GM18907 (cell line): Measurements from ENCODE around the gene TCF12.
"Not testable (repeated sequence)": the region's sequence is repeated elsewhere in the genome, so short reads cannot be mapped to it uniquely, and the experiment has no call there.

Source experiments
- ATAC-seq: cut with Tn5 transposase; IDR thresholded peaks from one replicate; pipeline ENCODE4 v1.9.1; 2021; ENCODE audit warnings: mild to moderate bottlenecking, moderate library complexity; ENCODE audit not compliant: unreplicated experiment

Gene TCF12

DNA sequence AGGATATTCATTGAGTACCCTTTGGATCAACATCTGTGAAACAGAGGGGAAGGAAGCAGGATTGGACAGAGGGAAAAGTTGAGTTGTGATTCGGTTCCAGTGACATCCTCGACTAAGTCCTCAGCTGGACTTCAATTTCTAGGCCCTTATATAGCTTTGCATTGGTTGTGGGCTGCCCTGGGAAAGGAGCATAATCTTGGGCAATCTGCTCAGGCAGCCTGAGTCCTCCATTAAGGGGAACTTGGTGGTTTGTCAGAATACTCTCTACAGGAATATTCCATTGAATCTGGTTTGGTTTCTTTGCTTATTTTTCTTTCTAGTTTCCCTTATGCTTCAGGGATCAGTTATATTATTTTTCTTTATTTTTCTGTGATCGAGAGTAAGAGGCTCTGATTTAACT is 94.1 kb downstream of the TCF12 start:
- ATAC-seq, result no peak

DNA sequence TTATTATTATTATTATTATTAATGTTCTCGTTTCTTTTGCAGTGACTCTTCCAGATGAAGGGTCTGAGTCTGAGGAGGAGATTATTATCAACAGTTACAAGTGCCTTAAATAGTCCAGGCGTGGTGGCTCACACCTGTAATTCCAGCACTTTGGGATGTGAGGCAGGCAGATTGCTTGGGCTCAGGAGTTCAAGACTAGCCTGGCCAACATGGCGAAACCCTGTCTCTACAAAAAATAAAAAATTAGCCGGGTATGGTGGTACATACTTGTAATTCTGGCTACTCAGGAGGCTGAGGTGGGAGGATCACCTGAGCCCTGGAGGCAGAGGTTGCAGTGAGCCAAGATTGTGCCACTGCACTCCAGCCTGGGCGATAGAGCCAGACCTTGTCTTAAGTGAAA is 96.5 kb downstream of the TCF12 start:
- not testable (repeated sequence) for ATAC-seq

DNA sequence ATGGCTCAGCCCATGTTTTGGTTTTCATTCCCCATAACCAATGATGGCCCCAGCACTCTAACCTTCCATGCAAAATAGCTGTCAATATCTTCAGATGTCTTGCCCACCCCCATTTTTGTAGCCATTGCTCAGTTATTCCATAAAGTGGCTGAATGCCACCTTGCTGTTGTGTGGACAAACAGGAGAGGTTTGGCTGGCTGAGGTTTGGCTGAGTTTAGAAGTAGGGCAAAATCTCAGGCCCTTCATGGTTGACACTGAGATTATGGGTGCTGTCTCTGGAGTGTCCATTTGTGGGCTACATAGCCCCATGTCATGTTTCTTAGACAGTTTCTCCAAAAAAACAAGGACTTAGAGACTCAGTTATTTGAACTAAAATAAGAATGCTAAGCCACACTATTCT is 96.9 kb downstream of the TCF12 start:
- ATAC-seq, result no peak

DNA sequence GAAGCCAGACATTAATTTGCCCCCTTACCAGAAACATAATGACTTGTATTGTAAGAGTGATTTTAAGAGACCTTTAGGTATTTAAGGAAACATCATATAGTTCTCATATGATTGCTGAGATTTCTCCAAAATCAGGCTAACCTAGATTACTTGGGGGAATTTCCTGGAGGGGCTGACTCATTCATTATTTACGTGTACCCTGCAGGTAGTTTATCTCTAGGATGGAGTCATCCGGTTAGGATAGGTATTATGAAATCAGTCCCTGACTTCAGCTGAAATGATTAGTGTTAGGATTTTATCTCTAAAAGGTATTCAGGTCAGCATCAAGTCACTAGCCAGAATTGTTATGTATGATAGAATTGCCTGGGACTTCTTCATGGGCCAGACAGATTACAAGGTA is 97.5 kb downstream of the TCF12 start:
- ATAC-seq, result no peak

DNA sequence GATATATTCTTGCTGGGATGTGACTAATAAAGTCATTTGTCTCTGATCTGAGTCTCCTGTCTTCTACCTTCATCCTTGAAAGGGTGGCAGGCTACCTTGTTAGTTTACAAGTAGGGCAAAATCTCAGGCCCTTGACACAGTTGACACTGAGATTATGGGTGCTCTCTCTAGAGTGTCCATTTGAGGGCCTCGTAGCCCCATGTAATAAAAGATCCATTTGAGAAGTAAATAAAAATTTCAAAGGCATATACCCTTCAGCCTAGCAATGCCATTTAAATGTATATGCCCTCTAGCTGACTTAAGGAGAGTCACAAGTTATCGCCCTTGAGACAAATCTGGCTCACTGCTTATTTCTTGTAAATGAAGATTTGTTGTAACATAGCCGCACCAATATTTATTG is 98.6 kb downstream of the TCF12 start:
- no peak for ATAC-seq

DNA sequence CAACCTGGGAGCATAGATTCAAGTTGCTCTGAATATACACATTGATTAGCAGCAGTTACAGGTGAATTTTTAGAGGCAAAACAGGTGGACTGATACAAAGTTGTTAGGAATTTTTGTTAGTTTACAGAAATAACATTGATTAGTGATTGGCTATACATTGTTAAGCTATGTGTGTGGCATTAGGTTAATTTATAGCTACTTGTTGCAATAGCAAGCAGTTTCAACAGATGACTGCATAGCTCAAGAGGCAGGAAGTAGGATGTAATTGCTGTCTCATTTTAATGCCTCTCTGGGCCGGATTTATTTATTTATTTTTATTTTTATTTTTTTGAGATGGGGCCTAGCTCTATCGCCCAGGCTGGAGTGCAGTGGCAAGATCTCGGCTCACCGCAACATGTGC is 99.7 kb downstream of the TCF12 start:
- no peak for ATAC-seq

DNA sequence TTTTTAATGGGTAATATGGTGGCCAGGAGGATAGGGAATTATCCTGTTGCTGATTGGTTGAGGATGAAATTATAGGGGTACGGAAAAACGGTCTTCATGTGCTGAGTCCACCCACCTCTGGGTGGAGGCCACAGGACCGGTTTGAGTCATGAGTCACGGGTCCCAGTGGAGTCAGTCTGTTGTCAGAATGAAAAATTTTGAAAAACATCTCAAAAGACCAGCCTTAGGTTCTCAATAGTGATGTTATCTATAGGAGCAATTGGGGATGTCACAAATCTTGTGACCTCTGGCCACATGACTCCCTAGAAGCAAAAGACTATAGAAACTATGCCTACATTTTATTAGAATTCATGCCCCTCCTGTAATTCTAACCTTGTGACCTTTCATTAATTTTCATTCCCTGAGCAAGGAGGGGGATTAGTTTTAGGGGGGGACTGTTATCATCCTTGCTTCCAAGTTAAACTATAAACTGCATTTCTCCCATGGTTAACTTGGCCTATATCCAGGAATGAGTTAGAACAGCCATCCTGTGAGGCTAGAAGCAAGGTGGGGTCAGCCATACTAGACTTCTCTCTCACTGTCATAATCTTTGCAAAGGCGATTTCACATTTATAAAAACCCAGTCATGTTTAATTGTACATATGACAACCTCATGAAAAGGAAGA is 101.2 kb downstream of the TCF12 start:
- ATAC-seq, result no peak

DNA sequence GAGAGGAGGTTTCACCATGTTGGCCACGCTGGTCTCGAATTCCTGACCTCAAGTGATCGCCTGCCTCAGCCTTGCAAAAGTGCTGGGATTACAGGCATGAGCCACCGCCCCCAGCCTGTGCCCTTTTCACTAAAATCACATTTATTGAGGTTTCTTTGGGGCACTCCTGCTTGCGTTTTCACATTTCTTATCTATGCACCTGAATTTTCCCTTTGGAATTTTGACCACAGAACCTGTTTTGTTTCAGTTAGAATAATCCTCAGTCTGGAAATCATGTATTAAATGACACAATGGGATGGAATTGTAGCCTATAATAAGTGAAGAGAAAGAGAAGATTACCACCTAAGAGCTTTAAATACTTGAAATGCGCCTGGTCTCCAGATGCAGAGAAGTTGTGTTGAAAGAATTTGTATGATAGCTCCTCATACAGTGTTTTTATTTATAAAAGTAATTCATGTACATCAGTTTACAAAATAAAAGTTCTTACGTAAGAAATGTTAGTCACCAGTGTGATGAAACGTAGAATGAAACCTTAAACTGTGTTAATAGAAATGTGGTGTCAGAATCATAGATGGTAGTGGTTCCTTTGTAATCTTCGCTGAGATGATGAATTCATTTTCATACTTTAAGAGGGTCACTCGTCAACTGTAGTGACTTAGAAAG is 107.0 kb downstream of the TCF12 start:
- no peak for ATAC-seq

DNA sequence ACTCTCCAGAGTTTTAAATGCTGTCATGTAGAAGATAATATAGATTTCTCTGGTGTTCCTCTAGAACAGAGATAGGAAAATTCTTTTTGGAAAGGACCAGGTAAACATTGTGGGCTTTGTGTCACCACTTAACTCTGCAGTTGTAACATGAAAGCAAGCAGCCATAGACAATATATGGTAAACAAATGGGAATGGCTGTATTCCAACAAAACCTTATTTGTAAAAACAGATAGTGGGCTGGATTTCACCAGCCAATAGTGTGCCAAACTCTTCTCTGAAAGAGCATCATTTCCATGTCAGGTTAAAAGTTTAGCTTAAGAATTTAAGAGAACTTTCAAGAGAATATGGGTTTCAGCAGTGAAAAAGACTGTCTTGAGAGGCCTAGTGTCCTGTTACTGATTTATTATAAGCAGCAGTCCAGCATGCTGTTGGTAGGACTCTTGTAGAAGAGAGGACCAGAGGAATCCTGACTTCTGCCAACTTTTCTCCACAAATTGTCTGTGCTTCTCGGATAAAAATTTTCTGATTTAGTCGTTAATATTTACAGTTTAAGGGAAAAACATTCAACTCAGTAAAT is 107.7 kb downstream of the TCF12 start:
- no peak for ATAC-seq

DNA sequence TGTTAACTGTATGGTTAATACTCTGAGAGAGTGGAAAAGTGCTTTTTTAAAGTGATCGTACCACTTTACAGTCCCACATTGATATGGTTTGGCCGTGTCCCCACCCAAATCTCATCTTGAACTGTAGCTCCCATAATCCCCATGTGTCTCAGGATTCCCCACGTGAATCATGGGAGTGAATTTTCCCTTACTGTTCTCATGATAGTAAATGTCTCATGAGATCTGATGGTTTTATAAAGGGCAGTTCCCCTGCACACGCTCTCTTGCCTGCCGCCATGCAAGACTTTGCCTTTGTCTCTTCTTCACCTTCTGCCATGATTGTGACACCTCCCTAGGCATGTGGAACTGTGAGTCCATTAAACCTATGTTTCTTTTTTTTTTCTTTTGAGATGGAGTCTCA is 109.2 kb downstream of the TCF12 start:
- ATAC-seq, result no peak

DNA sequence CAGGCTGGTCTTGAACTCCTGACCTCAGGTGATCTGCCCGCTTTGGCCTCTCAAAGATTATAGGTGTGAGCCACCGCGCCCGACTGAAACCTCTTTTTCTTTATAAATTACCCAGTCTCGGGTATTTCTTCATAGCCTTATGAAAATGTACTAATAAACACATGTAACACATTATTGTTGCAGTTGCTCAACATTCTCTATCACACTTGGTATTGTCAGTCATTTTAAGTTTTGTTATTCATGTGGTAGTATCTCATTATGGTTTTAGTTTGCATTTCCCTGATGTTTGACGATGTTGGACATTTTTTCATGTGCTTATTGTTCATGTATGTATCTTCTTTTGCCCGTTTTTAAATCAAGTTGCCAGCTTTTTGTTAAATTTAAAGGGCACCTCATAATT is 109.7 kb downstream of the TCF12 start:
- no peak for ATAC-seq

DNA sequence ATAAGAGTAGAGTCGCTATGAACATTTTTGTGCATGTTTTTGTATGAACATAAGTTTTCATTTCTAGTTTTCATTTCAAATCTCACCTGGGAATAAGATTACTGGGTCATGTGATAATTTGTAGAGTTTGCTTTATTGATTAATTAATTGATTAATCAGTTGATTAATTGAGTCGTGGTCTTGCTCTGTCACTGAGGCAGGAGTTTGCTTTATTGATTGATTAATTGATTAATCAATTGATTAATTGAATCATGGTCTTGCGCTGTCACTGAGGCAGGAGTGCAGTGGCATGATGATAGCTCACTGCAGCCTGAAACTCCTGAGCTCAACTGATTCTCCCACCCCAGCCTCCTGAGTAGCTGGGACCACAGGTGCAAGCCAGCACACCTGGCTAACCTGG is 111.6 kb downstream of the TCF12 start:
- no peak for ATAC-seq

DNA sequence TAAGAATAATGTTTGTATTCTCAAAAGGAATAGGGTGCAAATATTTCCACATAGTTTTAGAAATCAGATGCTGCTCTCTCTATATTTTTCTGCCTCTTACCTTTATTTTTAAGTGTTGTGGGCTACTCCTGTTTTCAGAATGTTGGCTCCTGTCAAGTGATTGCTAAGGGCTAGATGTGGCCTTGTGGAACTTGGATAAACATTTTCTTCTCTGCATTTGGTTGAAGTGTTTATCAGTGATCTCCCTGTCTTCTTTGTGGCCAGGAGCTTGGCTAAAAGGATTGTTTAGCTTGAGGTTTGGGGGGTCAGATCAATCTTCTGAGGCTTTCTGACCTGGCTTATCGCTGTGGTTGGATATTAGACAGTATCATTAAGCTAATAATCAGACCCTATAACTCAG is 112.6 kb downstream of the TCF12 start:
- ATAC-seq, result no peak

DNA sequence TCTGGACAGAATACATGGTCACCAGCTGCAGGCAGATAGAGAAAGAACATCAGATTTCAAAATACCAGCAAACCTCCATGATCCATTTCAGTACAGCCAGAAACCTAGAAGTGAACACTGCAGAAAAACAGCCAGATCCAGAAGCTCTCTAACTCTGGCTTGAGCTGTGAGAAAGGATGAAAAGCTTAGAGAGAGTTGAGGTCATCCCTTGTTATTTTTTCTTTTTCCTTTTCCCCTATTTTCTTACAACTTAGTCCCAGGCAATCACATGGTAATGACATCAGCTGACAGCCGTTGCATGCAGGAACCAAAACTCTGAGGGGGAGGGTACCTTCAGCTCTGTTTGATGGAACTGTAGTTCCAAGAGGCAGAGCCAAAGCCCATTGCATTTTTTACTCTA is 113.2 kb downstream of the TCF12 start:
- ATAC-seq, result no peak

DNA sequence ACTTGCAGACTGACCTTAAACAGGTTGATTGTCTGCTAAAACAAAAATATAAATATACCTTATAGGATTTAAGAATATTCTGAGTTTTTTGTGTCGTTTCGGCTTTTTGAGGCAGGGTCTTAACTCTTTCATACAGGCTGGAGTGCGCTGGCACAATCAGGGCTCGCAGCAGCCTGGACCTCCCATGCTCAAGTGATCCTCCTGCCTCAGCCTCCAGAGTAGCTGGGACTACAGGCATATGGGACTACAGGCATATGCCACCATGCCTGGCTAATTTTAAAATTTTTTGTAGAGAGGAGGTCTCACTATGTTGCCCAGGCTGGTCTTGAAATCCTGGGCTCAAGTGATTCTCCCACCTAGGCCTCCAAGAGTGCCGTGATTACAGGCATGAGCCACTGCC is 113.9 kb downstream of the TCF12 start:
- ATAC-seq, result no peak

DNA sequence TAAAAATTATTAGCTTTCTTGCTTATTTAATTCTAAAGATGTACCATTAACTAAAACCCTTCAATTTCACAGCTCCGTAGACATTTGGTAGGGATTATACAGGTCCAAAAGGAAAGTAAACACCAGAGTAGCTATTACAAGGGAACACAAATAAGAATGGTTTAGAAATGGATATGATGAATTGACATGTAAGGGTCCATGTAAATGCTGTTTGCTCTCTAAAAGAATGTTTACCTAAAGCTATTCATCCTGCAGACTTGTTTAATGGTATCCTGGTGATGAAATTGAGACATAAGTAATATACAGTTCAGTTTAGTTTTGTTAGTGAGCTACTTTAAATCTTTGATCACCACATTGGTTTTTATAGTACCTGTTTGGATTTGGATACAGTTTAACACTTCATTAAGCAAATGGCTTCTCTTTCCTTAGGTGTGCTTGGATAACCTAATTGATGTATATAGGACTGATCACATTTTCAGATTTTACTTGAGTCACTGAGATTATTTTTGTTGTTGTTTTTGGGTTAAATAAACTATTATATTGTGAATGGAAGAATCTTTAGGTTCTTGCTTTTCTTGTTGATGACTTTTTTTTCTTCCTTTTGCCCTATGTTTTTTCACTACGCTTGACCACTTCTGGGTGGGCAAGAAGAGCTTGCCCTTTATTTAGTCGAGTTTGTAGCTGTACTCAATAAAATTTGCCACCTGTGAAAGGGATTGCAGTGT is 115.4 kb downstream of the TCF12 start:
- ATAC-seq, result no peak

DNA sequence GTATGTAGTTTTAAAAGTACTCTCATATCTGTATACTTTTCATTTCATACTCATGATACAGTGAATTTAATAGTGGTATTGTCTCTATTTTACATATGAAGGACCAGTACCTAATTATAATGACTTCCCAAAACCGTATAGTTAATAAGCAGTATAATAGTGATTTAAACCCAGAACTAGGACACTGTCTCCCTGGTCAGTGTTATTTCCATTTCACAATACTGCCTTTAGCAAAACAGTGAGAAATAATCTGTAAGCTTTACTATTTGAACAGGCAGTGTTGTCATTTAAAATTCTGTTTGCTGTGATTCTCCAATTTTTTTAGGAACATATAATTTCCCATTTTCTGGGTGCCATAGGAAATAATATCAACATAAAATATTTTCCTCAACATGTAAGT is 116.2 kb downstream of the TCF12 start:
- ATAC-seq, result no peak

DNA sequence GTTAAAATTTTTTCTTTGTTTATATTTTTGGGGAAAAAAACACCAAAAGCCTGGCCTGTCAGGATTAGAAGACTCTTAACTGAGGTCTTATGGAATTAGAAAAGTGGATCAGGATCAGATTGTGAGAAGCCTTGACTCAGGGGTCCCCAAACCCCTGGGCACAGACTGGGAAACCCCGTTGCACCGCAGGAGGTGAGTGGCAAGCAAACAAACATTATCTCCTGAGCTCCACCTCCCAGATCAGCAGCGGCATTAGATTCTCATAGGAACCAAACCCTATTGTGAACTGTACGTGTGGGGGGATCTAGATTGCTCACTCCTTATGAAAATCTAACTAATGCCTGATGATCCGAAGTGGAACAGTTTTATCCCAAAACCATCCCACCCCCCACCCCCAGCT is 117.2 kb downstream of the TCF12 start:
- no peak for ATAC-seq

DNA sequence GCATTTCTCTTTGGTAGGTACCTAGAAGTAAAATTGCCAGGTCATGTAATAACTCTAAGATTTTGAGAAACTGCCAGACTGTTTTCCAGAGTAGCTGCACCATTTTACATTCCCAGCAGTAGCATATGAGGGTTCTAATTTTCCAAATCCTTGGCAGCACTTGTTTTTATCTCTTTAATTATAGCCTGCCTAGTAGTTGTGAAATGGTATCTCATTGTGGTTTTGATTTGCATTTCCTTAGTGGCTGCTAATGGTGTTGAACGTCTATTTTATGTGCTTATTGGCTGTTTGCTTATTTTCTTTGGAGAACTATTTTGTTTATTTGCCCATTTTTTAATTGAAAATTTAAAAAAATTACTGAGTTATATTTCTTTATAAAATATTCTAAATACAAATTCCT is 117.9 kb downstream of the TCF12 start:
- ATAC-seq, result no peak

DNA sequence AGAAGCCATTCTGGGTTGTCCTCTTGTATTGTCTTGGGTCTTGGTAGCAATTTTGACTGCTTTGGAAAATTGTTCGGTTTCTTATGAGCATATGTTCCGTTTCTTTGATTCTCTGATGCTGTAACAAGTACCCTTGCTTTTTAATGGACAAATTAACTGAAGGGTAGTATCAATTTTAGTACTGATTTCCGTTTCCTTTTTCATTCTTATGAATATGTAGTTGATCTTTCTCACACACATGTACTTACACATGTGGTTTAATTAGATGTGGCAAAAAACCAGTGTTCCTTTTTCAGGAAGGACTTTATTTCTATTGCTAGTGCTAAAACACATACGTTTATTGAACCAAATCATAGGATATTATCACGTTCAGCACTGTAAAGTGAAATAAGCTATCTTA is 119.1 kb downstream of the TCF12 start:
- no peak for ATAC-seq

DNA sequence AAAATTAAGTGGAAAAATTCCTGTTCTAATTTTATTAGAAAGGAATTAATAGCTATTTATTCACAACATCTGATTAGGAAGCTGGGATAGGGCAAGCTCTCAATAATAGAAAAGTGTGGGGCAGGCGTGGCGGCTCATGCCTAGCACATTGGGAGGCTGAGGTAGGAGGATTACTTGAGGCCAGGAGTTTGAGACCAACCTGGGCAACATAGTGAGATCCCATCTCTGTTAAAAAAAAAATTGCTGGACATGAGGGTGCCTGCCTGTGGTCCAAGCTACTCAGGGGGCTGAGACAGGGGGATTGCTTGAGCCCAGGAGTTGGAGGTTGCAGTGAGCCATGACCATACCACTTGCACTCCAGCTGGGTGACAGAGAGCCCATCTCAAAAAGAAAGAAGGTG is 119.6 kb downstream of the TCF12 start:
- no peak for ATAC-seq

DNA sequence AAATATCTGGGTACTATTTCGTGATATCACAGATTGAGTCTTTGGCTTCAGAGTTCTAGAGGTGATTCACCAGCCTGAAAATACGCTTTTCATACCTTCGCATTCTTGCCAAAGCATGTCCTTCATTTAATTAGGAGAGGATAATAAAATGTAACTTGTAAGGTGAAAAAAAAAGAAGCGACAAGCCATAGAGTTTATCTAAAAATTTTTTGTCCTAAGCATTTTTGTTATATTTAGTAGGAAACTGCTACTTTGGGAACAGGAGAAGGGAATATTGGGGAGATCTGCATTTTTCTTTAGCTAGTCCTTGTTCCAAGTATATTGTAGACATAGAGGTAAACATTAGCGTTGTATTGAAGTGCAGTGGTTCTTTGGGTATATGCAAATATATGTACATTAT is 120.1 kb downstream of the TCF12 start:
- ATAC-seq, result no peak
